HepG2 (cell line): ENCODE data around the gene SCYGR6.

ENCODE experiments used
- AHR ChIP-seq: IDR thresholded peaks from 2 replicates; pipeline ENCODE4 v1.6.1; 2018; ENCODE audit warnings: missing genetic modification reagents, missing compliant biosample characterization
- FOXP4 ChIP-seq: sonication (generic); formaldehyde crosslinking; IDR thresholded peaks from 2 replicates; pipeline ENCODE4 v1.4.0; 2020; ENCODE audit warnings: missing genetic modification reagents
- GABPA ChIP-seq, 2 experiments: IDR thresholded peaks; 2 replicates each; pipeline ENCODE4 v1.6.1; 2011 to 2016; ENCODE audit warnings: low read depth in 2 of 2, low read length in 1 of 2, missing biosample characterization in 1 of 2, missing genetic modification characterization in 1 of 2
- KDM1A ChIP-seq: IDR thresholded peaks from 2 replicates; pipeline ENCODE4 v1.6.1; 2016; ENCODE audit warnings: missing compliant biosample characterization
- KDM5A ChIP-seq: fragments of 200-600 bp; sonication (generic); IDR thresholded peaks from 2 replicates; pipeline ENCODE4 v1.7.0; 2018; ENCODE audit warnings: antibody characterized with exemption, mild to moderate bottlenecking, low read length, borderline replicate concordance
- NONO ChIP-seq, 2 experiments: fragments of 450-650 bp in 1 of 2; sonication (generic) in 1 of 2; formaldehyde crosslinking in 1 of 2; IDR thresholded peaks in 1 of 2; conservative IDR thresholded peaks in 1 of 2; 2 replicates each; pipeline versions ENCODE4 v1.6.1 to v1.8.0; 2017 to 2022; ENCODE audit warnings: mild to moderate bottlenecking in 1 of 2, missing genetic modification reagents in 1 of 2, moderate library complexity in 1 of 2
- PRPF4 ChIP-seq: fragments of 200-400 bp; formaldehyde crosslinking; IDR thresholded peaks from 2 replicates; pipeline ENCODE4 v1.6.1; 2016; ENCODE audit warnings: low read length, low read depth; ENCODE audit not compliant: poor library complexity, severe bottlenecking
- TAF1 ChIP-seq: sonication (generic); formaldehyde crosslinking; IDR thresholded peaks from 2 replicates; pipeline ENCODE4 v1.4.0; 2020; ENCODE audit warnings: missing genetic modification reagents
- ZBTB33 ChIP-seq: sonication (generic); formaldehyde crosslinking; IDR thresholded peaks from 2 replicates; pipeline ENCODE4 v1.4.0; 2020; ENCODE audit warnings: missing genetic modification reagents
- ZNF678 ChIP-seq: sonication (generic); formaldehyde crosslinking; IDR thresholded peaks from 2 replicates; pipeline ENCODE4 v1.4.0; 2020; ENCODE audit warnings: mild to moderate bottlenecking, missing genetic modification reagents
- ZNF720 ChIP-seq: sonication (generic); formaldehyde crosslinking; IDR thresholded peaks from 2 replicates; pipeline ENCODE4 v1.4.0; 2020; ENCODE audit warnings: missing genetic modification reagents
- ZNF749 ChIP-seq: sonication (generic); formaldehyde crosslinking; IDR thresholded peaks from 2 replicates; pipeline ENCODE4 v1.8.0; 2022; ENCODE audit warnings: mild to moderate bottlenecking, missing genetic modification reagents, moderate library complexity, borderline replicate concordance
- TF ChIP-seq, protein P1 (sequence below): sonication (generic); formaldehyde crosslinking; IDR thresholded peaks from 2 replicates; pipeline ENCODE4 v1.5.0; 2020; ENCODE audit warnings: missing genetic modification reagents

DNA sequence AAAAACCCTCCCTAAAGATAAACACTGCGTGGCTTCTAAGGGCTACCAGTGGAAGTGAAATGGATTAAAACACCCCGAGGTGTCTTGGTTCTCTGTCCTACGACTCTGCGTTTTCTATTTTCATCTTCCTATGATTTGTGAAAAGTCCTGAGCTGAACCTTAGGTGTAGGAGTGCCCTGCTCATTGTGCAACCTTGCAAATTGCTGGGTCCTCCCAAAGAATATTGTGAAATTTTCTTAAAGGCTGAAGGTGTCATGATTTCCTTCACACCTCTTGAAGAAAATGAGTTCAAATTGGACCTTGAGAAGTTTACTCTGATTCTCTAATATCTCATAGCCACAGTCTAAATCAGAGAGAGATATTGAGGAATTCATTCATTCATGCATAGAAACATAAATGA is 4.9 kb downstream of the SCYGR6 start:
- TF ChIP-seq GABPA (IDR thresholded peaks at IDR 0.05; ENCODE audit: low read depth, low read length) (no peak), GABPA (CRISPR knock-in tag; IDR thresholded peaks at IDR 0.05; ENCODE audit: low read depth) (no peak), NONO (IDR thresholded peaks at IDR 0.05) (no peak), NONO (CRISPR knock-in tag; conservative IDR thresholded peaks at IDR 0.05) (no peak), KDM1A (no peak), ZNF678 (no peak), ZNF720 (CRISPR knock-in tag) (no peak), FOXP4 (CRISPR knock-in tag) (no peak), PRPF4 (no peak), TAF1 (CRISPR knock-in tag) (no peak), AHR (CRISPR knock-in tag) (no peak), ZBTB33 (CRISPR knock-in tag) (no peak), ZNF749 (no peak), KDM5A (no peak)
- TF ChIP-seq, protein P1, sequence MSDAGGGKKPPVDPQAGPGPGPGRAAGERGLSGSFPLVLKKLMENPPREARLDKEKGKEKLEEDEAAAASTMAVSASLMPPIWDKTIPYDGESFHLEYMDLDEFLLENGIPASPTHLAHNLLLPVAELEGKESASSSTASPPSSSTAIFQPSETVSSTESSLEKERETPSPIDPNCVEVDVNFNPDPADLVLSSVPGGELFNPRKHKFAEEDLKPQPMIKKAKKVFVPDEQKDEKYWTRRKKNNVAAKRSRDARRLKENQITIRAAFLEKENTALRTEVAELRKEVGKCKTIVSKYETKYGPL: no peak
